Cardiac muscle cell (in vitro differentiated cells and primary cell): ENCODE measurements around the gene STRA6. TPM values are rescaled to one million over a fixed set of nuclear protein-coding genes. Genes with fewer than 3 reads are reported as not detected.
A peak's percentile ranks its signal among the peaks of the same experiment; 100 is the strongest.

ENCODE experiments used
- DNase-seq, 2 donors: peaks; one replicate each; pipeline versions ENCODE4 v3.0.0 to v3.0.0-alpha.2; 2010 to 2017; ENCODE audit warnings: low read depth in 1 of 2, low spot score in 1 of 2
- H3K27ac ChIP-seq: fragments of 200-600 bp; sonication (generic); 2 replicates; pipeline ENCODE4 v1.5.1; 2016
- H3K27me3 ChIP-seq: fragments of 200-600 bp; sonication (generic); 2 replicates; pipeline ENCODE4 v1.6.0; 2016; ENCODE audit warnings: control low read depth
- H3K36me3 ChIP-seq: fragments of 200-600 bp; sonication (generic); 2 replicates; pipeline ENCODE4 v1.5.1; 2016; ENCODE audit warnings: control low read depth
- H3K4me1 ChIP-seq: fragments of 200-600 bp; sonication (generic); 2 replicates; pipeline ENCODE4 v1.8.1; 2017; ENCODE audit warnings: low read depth, mild to moderate bottlenecking, mixed run types
- H3K4me3 ChIP-seq: fragments of 200-600 bp; sonication (generic); 2 replicates; pipeline ENCODE4 v1.5.1; 2016; ENCODE audit warnings: mild to moderate bottlenecking
- H3K9me3 ChIP-seq: fragments of 200-600 bp; sonication (generic); 2 replicates; pipeline ENCODE4 v1.5.1; 2017; ENCODE audit warnings: low read depth, mild to moderate bottlenecking, control low read depth
- CTCF ChIP-seq: IDR thresholded peaks from 2 replicates; pipeline ENCODE4 v1.5.1; 2012; ENCODE audit warnings: low read depth, mild to moderate bottlenecking, low read length
- polyA plus RNA-seq: library from polyadenylated mRNA; unstranded; fragments of >200 nt; fragmentation: Nextera tagmentation; extraction: Ambion mirVana; gene quantifications from 2 replicates; pipeline ENCODE4 v1.2.1, GENCODE V29; 2016
- total RNA-seq: library from RNA; depleted of rRNA; stranded (reverse); fragments of >200 nt; gene quantifications from 2 replicates; pipeline ENCODE4 v1.2.3, GENCODE V29; 2016

Gene STRA6
- total and polyA plus RNA-seq, 2 experiments from 2014 or later = 38.6 to 49.6 TPM

- Histone ChIP-seq H3K36me3 (no peaks in the 10 kb centered on the region), H3K27me3 (no peaks in the 10 kb centered on the region), H3K4me1 (peaks cover 49% of the 10 kb centered on the region), H3K27ac (no peak overlapping the region), H3K9me3 (no peaks in the 10 kb centered on the region), H3K4me3 (no peak overlapping the region)
- no peak for DNase-seq
- TF ChIP-seq CTCF = no peak
Observed at GRCh38 chr15:74205582-74205947, 3.0 kb upstream of the STRA6 start.

GRCh38 chr15:74203914-74204431 lies 1.4 kb upstream of the STRA6 start:
- Histone ChIP-seq H3K9me3 (no peaks in the 10 kb centered on the region), H3K4me3 (no peak overlapping the region), H3K36me3 (no peaks in the 10 kb centered on the region), H3K4me1 (peaks cover 39% of the 10 kb centered on the region), H3K27ac (no peak overlapping the region), H3K27me3 (no peaks in the 10 kb centered on the region)
- peak in 1 of 2 donors; percentile 91 for DNase-seq
- TF ChIP-seq CTCF = no peak

- H3K27me3 ChIP-seq = no peaks in the 10 kb centered on the region
- DNase-seq = no peak
- peak overlapping the region; percentile 4 for H3K4me3 ChIP-seq
- H3K4me1 ChIP-seq = peaks cover 32% of the 10 kb centered on the region
- H3K36me3 ChIP-seq = no peaks in the 10 kb centered on the region
- no peak for TF ChIP-seq CTCF
- no peaks in the 10 kb centered on the region for H3K9me3 ChIP-seq
- H3K27ac ChIP-seq = peak overlapping the region; percentile 59
Observed at GRCh38 chr15:74201710-74202420, 722 bp downstream of the STRA6 start.

- H3K27me3 ChIP-seq = no peaks in the 10 kb centered on the region
- H3K9me3 ChIP-seq = no peaks in the 10 kb centered on the region
- no peak overlapping the region for H3K4me3 ChIP-seq
- H3K36me3 ChIP-seq = no peaks in the 10 kb centered on the region
- no peak for TF ChIP-seq CTCF
- H3K4me1 ChIP-seq = peaks cover 40% of the 10 kb centered on the region
- DNase-seq = peak; percentile 39 to 63
- peak overlapping the region; percentile 52 for H3K27ac ChIP-seq
Observed at GRCh38 chr15:74200871-74201419, 1.6 kb downstream of the STRA6 start.

- DNase-seq = peak in 1 of 2 donors; percentile 87
- TF ChIP-seq CTCF = no peak
- no peaks in the 10 kb centered on the region for H3K27me3 ChIP-seq
- no peaks in the 10 kb centered on the region for H3K36me3 ChIP-seq
- H3K9me3 ChIP-seq = no peaks in the 10 kb centered on the region
- H3K27ac ChIP-seq = peak overlapping the region; percentile 52
- H3K4me1 ChIP-seq = peaks cover 43% of the 10 kb centered on the region
- no peak overlapping the region for H3K4me3 ChIP-seq
Observed at GRCh38 chr15:74200412-74200815, 2.2 kb downstream of the STRA6 start.
